ENCODE results near the gene CCDC87. TPM values are rescaled to one million over a fixed set of nuclear protein-coding genes. Genes with fewer than 3 reads are reported as not detected.

The CCDC87 gene
- total RNA-seq, 2 donors from 2014 or later: 0.82 to 3.8 TPM

GRCh38 chr11:66617155-66617834 is 24.4 kb upstream of the CCDC87 start:
- Histone ChIP-seq H3K36me3 (no peaks in the 10 kb centered on the region), H3K4me1 (replicated peaks) (peaks cover 11% of the 10 kb centered on the region), H3K4me3 (peak overlapping the region; percentile 80 to 95), H3K27me3 (replicated peaks; ENCODE audit: insufficient read depth) (no peaks in the 10 kb centered on the region), H3K27ac (peak overlapping the region; percentile 94), H3K9me3 (no peaks in the 10 kb centered on the region)
- no peak for DNase-seq (ENCODE audit: low spot score)
- intact Hi-C loops (cut with DNase I): no loop called here
- TF ChIP-seq POLR2AphosphoS5 (IDR thresholded peaks at IDR 0.05) (no peak), CTCF (IDR thresholded peaks at IDR 0.05) (no peak)
- under 1% methylated on average over 38 of the region's 38 CpGs for WGBS

- no peaks in the 10 kb centered on the region for H3K27me3 ChIP-seq (replicated peaks; ENCODE audit: insufficient read depth)
- peak within 1 kb of the TSS; percentile 94 for H3K27ac ChIP-seq
- peak; percentile 99 for DNase-seq (ENCODE audit: low spot score)
- H3K4me3 ChIP-seq: peak within 1 kb of the TSS; percentile 80 to 95
- peaks cover 9% of the 10 kb centered on the region for H3K4me1 ChIP-seq (replicated peaks)
- under 1% methylated on average over 88 of the region's 90 CpGs for WGBS
- intact Hi-C loops (cut with DNase I): no loop called here
- peak; percentile 99 for TF ChIP-seq POLR2A (IDR thresholded peaks at IDR 0.05)
- peak in 1 of 4 experiments; percentile 24 for TF ChIP-seq CTCF (IDR thresholded peaks at IDR 0.05)
- TF ChIP-seq POLR2AphosphoS5 (IDR thresholded peaks at IDR 0.05): peak; percentile 99
- no peaks in the 10 kb centered on the region for H3K36me3 ChIP-seq
- H3K9me3 ChIP-seq: no peaks in the 10 kb centered on the region
These were observed 23.7 kb upstream of the CCDC87 start, which contains the start of gene RBM14 for GRCh38 chr11:66616379-66617154. TSS of gene RBM14 (plus strand) at chr11:66616630. CDS start at chr11:66616721, 91 bp downstream.

- Histone ChIP-seq H3K9me3 (no peaks in the 10 kb centered on the region), H3K4me3 (no peak overlapping the region), H3K27me3 (replicated peaks; ENCODE audit: insufficient read depth) (no peaks in the 10 kb centered on the region), H3K36me3 (no peaks in the 10 kb centered on the region), H3K4me1 (replicated peaks) (no peaks in the 10 kb centered on the region), H3K27ac (no peak overlapping the region)
- DNase-seq (ENCODE audit: low spot score): no peak
- intact Hi-C loops (cut with DNase I): no loop called here
- TF ChIP-seq CTCF (IDR thresholded peaks at IDR 0.05) (no peak), POLR2AphosphoS5 (IDR thresholded peaks at IDR 0.05) (no peak), POLR2A (IDR thresholded peaks at IDR 0.05) (no peak)
- WGBS: 97% methylated on average over 13 of the region's 13 CpGs
These were observed 21.2 kb upstream of the CCDC87 start for GRCh38 chr11:66614073-66614472.

- Histone ChIP-seq H3K36me3 (no peaks in the 10 kb centered on the region), H3K4me1 (replicated peaks) (no peaks in the 10 kb centered on the region), H3K27me3 (replicated peaks; ENCODE audit: insufficient read depth) (no peaks in the 10 kb centered on the region), H3K9me3 (no peaks in the 10 kb centered on the region), H3K4me3 (no peak overlapping the region), H3K27ac (no peak overlapping the region)
- 83% methylated on average over 1 of the region's 1 CpG for WGBS
- no peak for DNase-seq (ENCODE audit: low spot score)
- TF ChIP-seq POLR2A (IDR thresholded peaks at IDR 0.05) (no peak), POLR2AphosphoS5 (IDR thresholded peaks at IDR 0.05) (no peak), CTCF (IDR thresholded peaks at IDR 0.05) (no peak)
- intact Hi-C loops (cut with DNase I): no loop called here
These were observed 19.6 kb upstream of the CCDC87 start for GRCh38 chr11:66612458-66612857.
